ENCODE data around the gene NFIA. TPM values are rescaled to one million over a fixed set of nuclear protein-coding genes. Genes with fewer than 3 reads are reported as not detected.

The NFIA gene
- total RNA-seq, 1 experiment from 2014 or later = 0.35 TPM

DNA sequence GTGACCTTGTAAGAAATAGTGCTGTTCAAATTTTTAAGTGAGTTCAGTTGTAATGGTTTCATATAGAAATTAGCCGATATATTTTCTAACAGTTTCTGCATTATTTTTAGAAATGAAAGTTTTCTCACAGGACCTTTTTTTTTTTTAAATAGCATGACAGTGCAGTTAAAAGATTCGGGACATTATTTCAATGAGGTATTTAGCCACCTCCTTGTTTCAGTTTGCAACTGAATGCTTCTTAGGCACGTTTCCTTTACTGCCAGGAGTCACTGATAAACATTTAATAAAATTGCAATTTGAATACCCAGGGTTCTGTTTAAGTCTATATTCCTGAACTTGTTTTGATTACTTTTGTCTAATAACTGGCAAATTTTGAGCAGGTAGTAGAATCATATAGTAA is 337.9 kb downstream of the NFIA start:
- H2AFZ ChIP-seq (ENCODE audit: low read length) = no peak overlapping the region
- no peak overlapping the region for H2BK20ac ChIP-seq (ENCODE audit: low read depth, low read length, poor library complexity, severe bottlenecking)
- no peaks in the 10 kb centered on the region; the same call in 1 of the 2 replicates for H3K4me1 ChIP-seq (ENCODE audit: insufficient read depth, low read length)
- no peak overlapping the region for H2BK120ac ChIP-seq (ENCODE audit: low read depth, low read length, poor library complexity, severe bottlenecking)
- no peak overlapping the region for H3K4me2 ChIP-seq (ENCODE audit: insufficient read depth, insufficient read length, low read length)
- no peaks in the 10 kb centered on the region for H3K27me3 ChIP-seq (ENCODE audit: insufficient read depth, low read length)
- H4K5ac ChIP-seq (ENCODE audit: insufficient read length, low read depth, low read length) = no peak overlapping the region
- H3K79me2 ChIP-seq (ENCODE audit: insufficient read depth, low read length) = no peaks in the 10 kb centered on the region
- no peak overlapping the region for H2BK5ac ChIP-seq (ENCODE audit: insufficient read length, low read length)
- H2BK15ac ChIP-seq (ENCODE audit: low read depth, low read length) = no peak overlapping the region
- no peaks in the 10 kb centered on the region for H3K23me2 ChIP-seq (ENCODE audit: insufficient read length, low read depth, low read length, poor library complexity, severe bottlenecking)
- DNase-seq = no peak
- no peak overlapping the region for H3K4me3 Mint-ChIP-seq
- no peak overlapping the region for H2BK12ac ChIP-seq (ENCODE audit: insufficient read length, low read depth, low read length)
- H4K8ac ChIP-seq (replicated peaks; ENCODE audit: insufficient read length, low read depth, low read length) = no peak overlapping the region
- H3K9ac ChIP-seq (ENCODE audit: extremely low read depth, insufficient read length, low read length) = no peak overlapping the region
- peaks cover 20 to 21% of the 10 kb centered on the region in 2 experiments for H3K4me1 Mint-ChIP-seq
- H3K14ac ChIP-seq (ENCODE audit: insufficient read depth, low read length) = no peak overlapping the region
- no peaks in the 10 kb centered on the region for H4K20me1 ChIP-seq (ENCODE audit: control insufficient read depth, insufficient read depth, insufficient read length)
- H3K23ac ChIP-seq (ENCODE audit: insufficient read length, low read depth, low read length) = no peak overlapping the region
- no peaks in the 10 kb centered on the region for H3K79me1 ChIP-seq (ENCODE audit: insufficient read depth, low read depth, low read length, poor library complexity, severe bottlenecking)
- TF ChIP-seq, protein P1, sequence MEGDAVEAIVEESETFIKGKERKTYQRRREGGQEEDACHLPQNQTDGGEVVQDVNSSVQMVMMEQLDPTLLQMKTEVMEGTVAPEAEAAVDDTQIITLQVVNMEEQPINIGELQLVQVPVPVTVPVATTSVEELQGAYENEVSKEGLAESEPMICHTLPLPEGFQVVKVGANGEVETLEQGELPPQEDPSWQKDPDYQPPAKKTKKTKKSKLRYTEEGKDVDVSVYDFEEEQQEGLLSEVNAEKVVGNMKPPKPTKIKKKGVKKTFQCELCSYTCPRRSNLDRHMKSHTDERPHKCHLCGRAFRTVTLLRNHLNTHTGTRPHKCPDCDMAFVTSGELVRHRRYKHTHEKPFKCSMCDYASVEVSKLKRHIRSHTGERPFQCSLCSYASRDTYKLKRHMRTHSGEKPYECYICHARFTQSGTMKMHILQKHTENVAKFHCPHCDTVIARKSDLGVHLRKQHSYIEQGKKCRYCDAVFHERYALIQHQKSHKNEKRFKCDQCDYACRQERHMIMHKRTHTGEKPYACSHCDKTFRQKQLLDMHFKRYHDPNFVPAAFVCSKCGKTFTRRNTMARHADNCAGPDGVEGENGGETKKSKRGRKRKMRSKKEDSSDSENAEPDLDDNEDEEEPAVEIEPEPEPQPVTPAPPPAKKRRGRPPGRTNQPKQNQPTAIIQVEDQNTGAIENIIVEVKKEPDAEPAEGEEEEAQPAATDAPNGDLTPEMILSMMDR (conservative IDR thresholded peaks at IDR 0.05) = no peak
- H3K18ac ChIP-seq (ENCODE audit: insufficient read length, low read depth, low read length) = no peak overlapping the region
- no CpG with 5 or more reads among the region's 3 CpGs for WGBS (ENCODE audit: extremely low coverage, insufficient read length, low lambda C conversion rate)
- no peak overlapping the region for H4K91ac ChIP-seq (ENCODE audit: insufficient read length, low read depth, low read length)
- no peak overlapping the region for H3K27ac ChIP-seq (ENCODE audit: insufficient read length, low read depth, low read length)
- no peak overlapping the region for H2AK5ac ChIP-seq (ENCODE audit: insufficient read length, low read length)
- no peak overlapping the region for H3K4ac ChIP-seq (ENCODE audit: low read depth, low read length)
- H3K27me3 Mint-ChIP-seq (ENCODE audit: low read depth) = no peaks in the 10 kb centered on the region
- no peaks in the 10 kb centered on the region for H3K9me3 Mint-ChIP-seq
- no peak overlapping the region for H3K27ac Mint-ChIP-seq
- H3T11ph ChIP-seq (ENCODE audit: low read length) = no peak overlapping the region
- no peak overlapping the region for H3K56ac ChIP-seq (ENCODE audit: insufficient read length, low read depth, low read length)
- H3K36me3 Mint-ChIP-seq (ENCODE audit: insufficient read depth in 1 of 3, low read depth in 3 of 3) = no peaks in the 10 kb centered on the region
- no peaks in the 10 kb centered on the region for H3K9me3 ChIP-seq (ENCODE audit: control insufficient read depth, low read depth, low read length)

Data from H9 (cell line).